ENCODE data around the gene DGKA. TPM values are rescaled to one million over a fixed set of nuclear protein-coding genes. Genes with fewer than 3 reads are reported as not detected.
A peak's percentile ranks its signal among the peaks of the same experiment; 100 is the strongest.
"Not testable (repeated sequence)": the region's sequence is repeated elsewhere in the genome, so short reads cannot be mapped to it uniquely, and the experiment has no call there.

DGKA gene
- total RNA-seq, 1 donor from 2014 or later: 29.0 TPM

DNA sequence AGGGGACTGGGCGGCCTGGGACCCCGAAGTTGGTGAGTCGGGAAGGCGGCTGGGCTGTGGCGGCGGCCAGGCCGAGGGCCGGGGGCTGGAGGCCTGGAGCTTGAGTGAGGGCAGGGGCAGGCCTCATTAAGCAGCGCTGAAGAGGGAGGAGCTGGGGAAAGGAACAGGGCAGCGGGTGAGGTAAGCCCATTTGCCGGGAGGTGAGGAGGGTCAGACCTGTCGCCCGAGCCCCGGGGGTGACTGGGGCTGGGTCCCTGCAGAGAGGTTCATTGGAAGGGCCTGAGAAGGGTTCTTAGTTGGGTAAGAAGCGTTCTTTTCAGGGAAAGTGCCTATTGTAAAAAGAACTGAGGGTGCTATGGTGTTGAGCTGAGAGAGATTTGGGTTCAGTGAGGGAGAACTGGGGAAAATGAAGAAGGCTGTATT, 43.4 kb downstream of the DGKA start:
- intact Hi-C loops (cut with DNase I): no loop called here
- peak; percentile 84 for DNase-seq
- Histone ChIP-seq H3K9me3 (no peaks in the 10 kb centered on the region), H3K4me1 (peaks cover 33% of the 10 kb centered on the region), H3K27ac (peak overlapping the region; percentile 96), H3K36me3 (peaks cover 6% of the 10 kb centered on the region), H3K27me3 (no peaks in the 10 kb centered on the region), H3K4me3 (peak overlapping the region; percentile 93)
- ATAC-seq: peak; percentile 53
- no peak for TF ChIP-seq CTCF (IDR thresholded peaks at IDR 0.05)

- intact Hi-C loops (cut with DNase I): no loop called here
- DNase-seq (no peak), ATAC-seq (no peak)
- H3K27me3 ChIP-seq: no peaks in the 10 kb centered on the region
- TF ChIP-seq CTCF (IDR thresholded peaks at IDR 0.05): no peak
- peaks cover 35% of the 10 kb centered on the region for H3K4me1 ChIP-seq
- no peak overlapping the region for H3K4me3 ChIP-seq
- peak overlapping the region; percentile 15 for H3K27ac ChIP-seq
- peaks cover 25% of the 10 kb centered on the region for H3K36me3 ChIP-seq
- no peaks in the 10 kb centered on the region for H3K9me3 ChIP-seq
Observed at GRCh38 chr12:55978393-55978792, 47.4 kb downstream of the DGKA start.

- Histone ChIP-seq H3K4me1 (peaks cover 36% of the 10 kb centered on the region), H3K9me3 (no peaks in the 10 kb centered on the region), H3K27me3 (no peaks in the 10 kb centered on the region), H3K27ac (peak overlapping the region; percentile 15), H3K4me3 (no peak overlapping the region), H3K36me3 (peaks cover 32% of the 10 kb centered on the region)
- ATAC-seq: peak; percentile 8
- DNase-seq: no peak
- intact Hi-C loops (cut with DNase I): no loop called here
- no peak for TF ChIP-seq CTCF (IDR thresholded peaks at IDR 0.05)
Observed at GRCh38 chr12:55979069-55979468, 48.1 kb downstream of the DGKA start.

DNA sequence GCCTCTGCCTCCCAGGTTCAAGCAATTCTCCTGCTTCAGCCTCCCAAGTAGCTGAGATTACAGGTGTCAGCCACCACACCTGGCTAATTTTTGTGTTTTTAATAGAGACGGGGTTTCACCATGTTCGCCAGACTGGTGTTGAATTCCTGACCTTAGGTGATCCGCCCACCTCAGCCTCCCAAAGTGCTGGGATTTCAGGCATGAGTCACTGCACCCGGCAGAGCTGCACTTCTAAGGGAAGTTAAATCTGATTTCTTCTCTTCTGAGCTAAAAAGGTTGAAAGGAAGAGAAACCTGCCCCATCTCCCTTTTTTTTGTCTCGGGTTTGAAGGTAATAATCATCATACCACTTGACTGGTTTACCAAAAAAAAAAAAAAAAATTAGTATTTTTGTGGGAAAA, 50.9 kb downstream of the DGKA start:
- H3K27ac ChIP-seq; H3K27me3 ChIP-seq; intact Hi-C loops (cut with DNase I); H3K9me3 ChIP-seq; DNase-seq; H3K4me3 ChIP-seq: not testable (repeated sequence)
- peak; percentile 15 for ATAC-seq
- peaks cover 18% of the 10 kb centered on the region for H3K4me1 ChIP-seq
- H3K36me3 ChIP-seq: peaks cover 49% of the 10 kb centered on the region

GRCh38 chr12:55982319-55982936, 51.5 kb downstream of the DGKA start:
- H3K27ac ChIP-seq: no peak overlapping the region
- no peak for DNase-seq
- peaks cover 54% of the 10 kb centered on the region for H3K36me3 ChIP-seq
- H3K4me1 ChIP-seq: peaks cover 15% of the 10 kb centered on the region
- no peaks in the 10 kb centered on the region for H3K27me3 ChIP-seq
- ATAC-seq: peak; percentile 77
- H3K4me3 ChIP-seq: no peak overlapping the region
- H3K9me3 ChIP-seq: no peaks in the 10 kb centered on the region
- intact Hi-C loops (cut with DNase I): no loop called here
- TF ChIP-seq CTCF (IDR thresholded peaks at IDR 0.05): no peak

GRCh38 chr12:55983232-55983842, 52.4 kb downstream of the DGKA start:
- intact Hi-C loops (cut with DNase I): no loop called here
- H3K27ac ChIP-seq: no peak overlapping the region
- H3K9me3 ChIP-seq: no peaks in the 10 kb centered on the region
- TF ChIP-seq CTCF (IDR thresholded peaks at IDR 0.05): no peak
- H3K4me1 ChIP-seq: peaks cover 11% of the 10 kb centered on the region
- no peaks in the 10 kb centered on the region for H3K27me3 ChIP-seq
- ATAC-seq (no peak), DNase-seq (no peak)
- H3K36me3 ChIP-seq: peaks cover 63% of the 10 kb centered on the region
- H3K4me3 ChIP-seq: no peak overlapping the region

Data from upper lobe of right lung (tissue), 1 donor.